Brain pericyte (primary cell): ENCODE data around the gene BIN1.

Experiments
- DNase-seq: peaks from one replicate; pipeline ENCODE4 v3.0.0-alpha.2; 2012; ENCODE audit warnings: low read depth, low spot score

BIN1 gene

GRCh38 chr2:127059559-127059958 lies 47.4 kb downstream of the BIN1 start:
- DNase-seq: no peak

GRCh38 chr2:127058954-127059252 lies 48.1 kb downstream of the BIN1 start:
- DNase-seq: no peak

- DNase-seq: no peak
These were observed 48.6 kb downstream of the BIN1 start for GRCh38 chr2:127058246-127058953.

GRCh38 chr2:127057371-127058245 lies 49.3 kb downstream of the BIN1 start:
- no peak for DNase-seq

- DNase-seq: no peak
These were observed 50.2 kb downstream of the BIN1 start for GRCh38 chr2:127056631-127057370.

GRCh38 chr2:127056086-127056485 lies 50.9 kb downstream of the BIN1 start:
- no peak for DNase-seq

- no peak for DNase-seq
These were observed 51.2 kb downstream of the BIN1 start for GRCh38 chr2:127055786-127056076.

- no peak for DNase-seq
These were observed 51.8 kb downstream of the BIN1 start for GRCh38 chr2:127054996-127055785.

GRCh38 chr2:127054604-127054930 lies 52.4 kb downstream of the BIN1 start:
- DNase-seq: no peak

- DNase-seq: no peak
These were observed 53.0 kb downstream of the BIN1 start for GRCh38 chr2:127053731-127054603.

- no peak for DNase-seq
These were observed 53.9 kb downstream of the BIN1 start for GRCh38 chr2:127052771-127053691.

- DNase-seq: no peak
These were observed 54.7 kb downstream of the BIN1 start for GRCh38 chr2:127052057-127052770.

- no peak for DNase-seq
These were observed 55.6 kb downstream of the BIN1 start for GRCh38 chr2:127051116-127052056.

GRCh38 chr2:127050803-127051115 lies 56.2 kb downstream of the BIN1 start:
- no peak for DNase-seq

- DNase-seq: no peak
These were observed 56.8 kb downstream of the BIN1 start for GRCh38 chr2:127049927-127050802.

GRCh38 chr2:127048969-127049897 lies 57.7 kb downstream of the BIN1 start:
- no peak for DNase-seq
